T-helper 2 cell (primary cell): ENCODE results near the gene MALSU1.

Experiments
- DNase-seq, 5 experiments: peaks; one replicate each; pipeline versions ENCODE4 v3.0.0 to v3.0.0-alpha.2; 2012 to 2022

The MALSU1 gene

DNA sequence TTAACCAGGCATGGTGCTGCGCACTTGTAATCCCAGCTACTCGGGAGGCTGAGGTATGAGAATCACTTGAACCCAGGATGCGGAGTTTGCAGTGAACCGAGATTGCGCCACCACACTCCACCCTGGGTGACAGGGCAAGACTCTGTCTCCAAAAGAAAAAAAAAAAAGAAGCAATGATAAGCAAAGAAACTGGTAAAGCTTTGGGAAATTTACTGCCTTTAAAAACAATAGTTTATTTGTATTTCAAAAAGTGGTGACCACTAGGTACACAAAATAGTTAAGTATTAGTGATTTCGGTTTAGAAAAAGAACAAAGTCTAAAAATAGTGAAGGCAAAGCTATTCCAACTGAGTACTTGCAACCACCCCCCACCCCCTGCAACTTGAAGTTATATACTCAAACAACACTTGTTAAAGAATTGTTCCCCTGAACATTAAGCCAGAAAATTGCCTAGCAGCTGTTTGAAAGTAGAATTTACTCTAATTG is 37.7 kb downstream of the MALSU1 start:
- no peak for DNase-seq

DNA sequence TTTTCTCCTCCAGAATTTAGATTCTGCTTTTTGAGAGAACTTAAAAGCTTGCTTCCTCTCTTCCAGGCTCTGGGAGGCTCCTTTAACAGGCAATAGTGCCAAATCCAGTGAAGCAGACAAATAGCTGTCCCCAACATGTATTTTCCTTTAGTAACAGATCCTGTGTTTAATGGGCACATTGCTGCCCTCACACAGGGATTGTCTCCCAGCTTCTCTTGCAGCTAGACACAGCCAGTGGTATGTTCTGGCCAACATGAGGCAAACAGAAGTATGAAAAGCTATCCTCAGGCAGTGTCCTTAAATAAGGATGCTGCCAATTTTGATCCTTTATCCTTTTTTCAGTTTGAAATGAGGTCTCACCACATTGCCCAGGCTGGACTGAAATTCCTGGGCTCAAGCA is 38.2 kb downstream of the MALSU1 start:
- no peak for DNase-seq

DNA sequence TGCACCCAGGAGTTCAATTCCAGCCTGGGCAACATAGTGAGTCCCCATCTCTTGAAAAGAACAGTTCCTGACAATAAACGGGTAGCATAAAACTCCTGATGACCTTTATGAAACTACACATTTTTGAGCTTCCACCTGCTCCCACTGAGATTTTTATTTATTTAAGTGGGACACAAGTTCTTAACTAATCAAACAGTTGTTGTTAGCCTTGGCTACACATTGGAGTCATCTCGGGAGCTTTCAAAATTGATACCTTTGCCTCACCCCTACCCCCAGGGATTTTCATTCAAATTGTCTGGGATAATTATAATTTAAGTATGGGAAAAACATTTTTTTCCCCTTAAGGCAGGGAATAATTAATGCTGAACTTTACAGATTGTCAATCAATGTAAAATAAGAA is 39.3 kb downstream of the MALSU1 start:
- DNase-seq: no peak

DNA sequence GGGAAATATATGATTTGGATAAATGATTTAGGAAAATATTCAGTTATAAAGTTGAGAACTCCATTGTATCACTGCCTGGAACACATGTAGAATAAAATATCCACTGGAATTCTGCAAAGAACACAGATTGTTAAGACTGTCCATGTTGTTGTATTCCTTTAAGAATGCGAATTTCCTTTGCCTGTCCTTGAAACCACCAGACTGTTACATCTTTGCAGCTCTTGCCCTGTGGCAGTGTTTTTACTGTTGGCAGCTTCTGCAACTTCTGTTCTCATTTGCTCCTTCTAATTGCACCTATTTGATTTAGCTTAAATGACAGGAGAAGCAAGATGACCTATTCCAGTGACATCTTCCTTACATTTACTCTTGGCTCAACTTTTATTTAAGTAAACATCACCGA is 39.7 kb downstream of the MALSU1 start:
- DNase-seq: no peak

DNA sequence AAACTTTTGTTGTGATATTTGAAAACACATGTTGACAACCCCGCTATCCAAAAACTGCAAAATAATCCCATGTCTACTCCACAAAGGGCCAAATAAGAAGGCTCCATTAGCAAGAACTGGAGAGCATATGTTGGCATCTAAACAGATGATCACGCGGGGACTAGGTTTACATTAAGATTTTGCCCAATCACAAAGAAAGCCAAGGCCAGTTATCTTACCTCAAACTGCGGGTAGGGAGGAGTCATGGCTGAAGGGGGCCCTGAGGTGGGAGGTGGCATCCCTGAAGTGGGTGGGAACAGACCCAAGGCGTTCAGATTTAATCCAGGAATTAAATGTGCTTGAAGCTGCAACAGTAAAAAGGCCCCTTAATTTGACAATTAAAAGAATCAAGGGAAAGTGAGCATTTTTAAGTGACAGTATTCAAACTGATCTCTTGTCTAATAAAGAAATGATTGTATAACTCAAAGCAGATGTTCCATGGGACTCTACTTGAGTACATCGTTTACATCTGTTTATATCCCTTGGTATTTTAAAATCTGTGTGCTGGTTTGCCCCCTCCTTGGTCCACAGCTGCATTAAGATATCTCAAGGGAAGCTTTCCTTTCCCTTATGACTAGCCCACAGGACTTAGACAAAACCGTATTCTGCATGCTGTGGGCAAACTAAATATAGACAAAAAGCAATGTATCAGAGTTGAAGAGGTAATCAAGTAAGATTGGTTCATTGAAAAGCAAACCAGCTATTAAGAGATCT is 42.9 kb downstream of the MALSU1 start:
- no peak for DNase-seq

DNA sequence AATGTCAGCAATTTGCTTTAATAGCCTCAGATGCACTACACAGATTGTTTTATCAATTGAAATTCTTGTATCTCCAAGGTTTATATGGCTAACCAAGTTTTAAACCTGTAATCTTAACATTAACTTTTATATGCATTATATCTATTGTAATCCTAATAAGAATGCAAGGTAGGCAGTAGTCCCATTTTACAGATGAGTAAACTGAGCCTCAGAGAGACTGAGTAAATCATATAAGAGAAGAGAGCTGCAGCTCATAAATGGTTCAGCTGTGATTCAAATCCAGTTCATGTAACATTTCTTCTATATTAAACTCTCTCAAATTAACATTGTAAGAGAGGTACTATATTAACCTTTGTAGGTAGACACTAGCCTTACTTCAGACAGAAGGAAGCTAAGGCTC is 44.0 kb downstream of the MALSU1 start:
- DNase-seq: no peak

DNA sequence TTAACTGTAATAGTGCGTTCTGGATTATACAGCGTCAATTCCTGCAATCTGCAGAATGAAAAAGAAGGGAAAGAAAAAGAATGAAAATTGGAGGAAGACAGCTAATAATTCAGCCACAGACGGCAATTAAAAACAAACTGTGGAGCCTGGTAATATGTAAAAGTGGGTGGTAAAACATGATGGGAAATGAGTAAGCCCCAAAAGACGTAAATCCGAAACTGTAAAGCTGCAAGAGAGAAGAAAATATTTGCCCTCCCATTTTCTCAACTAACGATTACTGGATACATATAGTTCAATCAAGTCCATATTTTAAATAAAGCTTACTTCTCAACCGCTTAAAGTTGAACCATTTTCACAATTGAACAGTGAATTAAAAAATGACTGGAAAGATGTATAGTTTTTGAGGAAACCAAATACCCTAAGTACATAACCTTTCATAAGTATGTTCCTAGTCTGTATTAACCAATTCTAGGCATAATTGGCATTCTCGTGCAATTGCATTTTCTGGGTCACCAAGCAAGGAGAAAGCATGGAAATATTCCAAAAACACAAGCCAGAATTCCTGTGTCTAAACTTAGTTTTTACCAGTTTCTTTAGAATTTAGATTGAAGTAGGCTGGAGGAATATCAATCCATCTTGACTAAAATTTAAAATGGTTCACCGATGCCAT is 44.8 kb downstream of the MALSU1 start:
- peak in 1 of 5 experiments; percentile 16 for DNase-seq

DNA sequence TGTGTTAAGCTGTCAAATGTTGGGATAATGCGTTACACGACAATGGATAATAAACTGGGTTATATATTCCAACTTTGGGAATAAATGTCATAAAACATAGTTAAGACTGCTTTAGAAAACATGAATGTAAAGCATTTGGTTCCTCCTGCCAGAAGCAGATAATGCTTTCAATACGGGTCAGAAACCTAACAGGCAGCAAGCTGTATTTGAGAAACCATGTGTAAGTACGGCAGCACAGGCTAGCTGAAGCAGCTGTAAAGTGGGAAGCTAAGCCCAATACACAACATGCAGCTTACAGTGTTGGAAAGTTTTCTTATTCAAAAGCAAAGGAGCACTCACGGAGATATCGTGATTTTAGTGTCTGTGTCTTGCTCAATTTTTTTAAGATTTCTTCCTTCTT is 46.5 kb downstream of the MALSU1 start:
- no peak for DNase-seq

DNA sequence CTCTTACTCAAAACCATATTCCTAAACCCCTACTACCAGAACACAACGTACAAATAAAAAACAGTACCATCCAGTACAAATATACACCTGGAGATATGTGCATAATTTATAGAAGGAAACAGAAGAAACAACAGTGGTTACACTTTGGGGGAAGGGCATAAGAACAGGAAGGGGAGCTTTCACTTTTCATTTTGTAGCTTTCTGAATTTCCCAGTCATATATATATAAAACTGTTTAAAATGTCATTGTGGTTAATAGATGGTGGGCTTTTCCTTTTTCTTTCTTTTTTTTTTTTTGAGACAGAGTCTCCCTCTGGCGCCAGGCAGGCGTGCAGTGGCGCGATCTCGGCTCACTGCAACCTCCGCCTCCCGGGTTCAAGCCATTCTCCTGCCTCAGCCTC is 47.2 kb downstream of the MALSU1 start:
- DNase-seq: peak in 2 of 5 experiments; percentile 13 to 77

DNA sequence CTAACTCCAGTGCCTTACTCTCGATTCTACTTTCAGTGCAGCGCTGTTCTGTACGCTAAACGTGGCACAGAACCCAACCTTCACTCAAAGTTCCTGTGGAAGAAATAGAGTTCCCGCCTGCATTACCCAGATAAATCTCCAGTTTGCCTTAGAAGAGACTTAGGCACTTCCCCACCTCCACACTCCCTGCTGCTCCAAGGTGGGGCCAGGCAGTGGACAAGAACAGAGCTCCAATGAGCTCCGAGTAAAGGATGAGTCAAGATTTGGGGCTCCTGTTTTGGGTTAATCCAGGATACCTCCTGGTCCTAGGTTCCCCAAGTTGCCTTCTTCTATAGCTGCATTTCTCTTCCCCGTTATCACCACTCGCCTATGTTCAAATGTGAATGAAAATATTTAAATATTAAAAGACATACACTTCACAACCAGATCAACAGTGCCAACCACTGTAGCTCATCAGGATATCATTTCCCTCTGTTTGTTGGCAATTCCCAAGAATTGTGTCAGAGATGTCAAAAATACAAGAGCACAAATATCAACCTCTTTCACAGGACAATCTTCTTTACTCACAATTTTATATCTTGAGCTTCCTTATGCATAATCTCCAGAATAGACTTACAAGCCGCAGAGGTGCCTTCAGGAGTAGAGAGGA is 48.0 kb downstream of the MALSU1 start:
- no peak for DNase-seq

DNA sequence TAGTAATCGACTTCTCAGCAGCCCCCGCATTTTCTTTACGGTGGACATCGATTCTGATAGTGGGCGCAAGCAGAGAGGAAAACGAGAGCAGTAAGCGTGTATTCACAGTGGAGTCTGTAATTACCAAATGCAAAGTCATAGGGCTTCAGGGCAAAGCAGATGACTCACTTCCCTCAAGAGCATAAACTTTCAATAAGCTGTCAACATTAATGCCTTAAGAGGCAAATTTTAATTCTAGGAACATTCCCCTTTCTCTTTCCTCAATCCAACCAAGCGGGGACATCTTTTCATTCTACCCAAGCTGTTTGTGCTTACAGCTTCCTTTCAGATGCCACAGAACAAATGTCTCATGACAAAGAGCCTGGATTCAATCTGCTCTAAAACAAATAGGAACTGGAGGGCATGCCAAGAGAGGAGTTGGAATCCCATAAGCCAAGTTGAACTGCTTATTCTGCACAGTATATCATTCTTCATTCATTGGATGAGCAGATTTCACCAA is 48.6 kb downstream of the MALSU1 start:
- DNase-seq: peak in 1 of 5 experiments; percentile 29

DNA sequence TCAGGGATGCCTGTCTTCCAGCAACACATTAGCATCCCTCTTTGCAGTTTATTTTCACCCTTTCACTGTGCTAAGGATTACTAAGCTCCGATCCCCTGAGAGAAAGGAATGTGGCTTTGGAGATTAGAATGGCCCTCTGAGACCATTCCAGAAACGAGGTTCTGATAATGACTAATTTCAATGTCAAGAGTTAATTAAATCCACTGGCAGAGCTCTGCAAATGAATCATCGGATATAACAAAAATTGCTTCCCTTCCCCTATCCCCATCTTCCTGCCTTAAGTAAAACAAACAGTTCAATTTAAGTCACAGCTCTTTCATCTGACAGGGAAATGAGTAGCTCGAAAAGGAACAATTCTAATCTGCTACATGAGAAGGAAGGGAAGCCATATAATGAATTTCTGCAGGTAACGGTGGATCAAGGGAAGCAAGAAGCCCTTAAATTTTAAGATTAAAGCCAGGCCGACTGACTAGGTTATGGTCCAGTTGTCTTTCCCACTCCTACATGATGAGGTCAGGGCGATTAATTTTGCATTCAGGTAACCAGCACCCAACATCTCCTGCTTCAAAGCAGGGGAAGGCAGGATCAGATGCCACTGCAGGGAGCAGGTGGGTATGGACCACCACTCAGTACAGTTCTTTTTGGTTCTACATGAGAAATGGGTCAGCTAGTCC is 50.5 kb downstream of the MALSU1 start:
- DNase-seq: no peak

DNA sequence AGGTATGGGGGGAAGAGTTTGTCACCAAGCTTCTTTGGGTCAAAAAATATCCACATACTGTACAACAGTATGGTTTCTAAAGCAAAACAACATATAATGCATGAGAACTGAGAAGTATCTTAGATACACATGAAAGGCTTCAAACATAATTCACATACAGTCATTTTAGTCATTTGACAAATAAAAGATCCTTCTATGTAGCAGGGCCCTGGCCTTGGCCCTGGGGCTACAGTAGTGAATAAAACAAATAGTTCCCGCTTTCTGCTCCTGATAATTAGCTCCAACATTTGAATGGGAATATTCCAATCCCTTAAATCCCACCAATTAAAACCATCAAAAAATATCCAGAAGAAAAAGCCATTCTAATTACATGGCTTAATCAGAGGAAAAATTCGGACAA is 51.3 kb downstream of the MALSU1 start:
- no peak for DNase-seq

DNA sequence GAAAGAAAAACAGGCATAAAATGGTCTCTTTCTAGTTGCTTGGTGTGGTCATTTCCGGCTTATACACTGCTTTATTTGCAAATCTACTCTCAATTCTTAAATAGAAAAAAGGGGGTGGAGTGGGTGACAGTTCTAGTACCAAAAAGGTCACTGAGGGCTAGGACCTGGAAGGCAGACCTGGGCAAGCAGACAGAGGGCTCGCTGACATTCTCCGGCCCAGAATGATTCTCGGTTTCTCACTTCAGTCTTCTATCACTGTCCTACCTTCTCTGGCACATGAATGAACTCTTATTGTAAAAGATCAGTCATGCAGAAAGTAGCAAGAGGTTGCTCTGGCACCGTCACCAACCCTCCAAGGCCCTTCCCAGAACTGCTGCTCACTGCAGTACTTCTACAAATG is 54.0 kb downstream of the MALSU1 start:
- DNase-seq: peak in 1 of 5 experiments; percentile 32

DNA sequence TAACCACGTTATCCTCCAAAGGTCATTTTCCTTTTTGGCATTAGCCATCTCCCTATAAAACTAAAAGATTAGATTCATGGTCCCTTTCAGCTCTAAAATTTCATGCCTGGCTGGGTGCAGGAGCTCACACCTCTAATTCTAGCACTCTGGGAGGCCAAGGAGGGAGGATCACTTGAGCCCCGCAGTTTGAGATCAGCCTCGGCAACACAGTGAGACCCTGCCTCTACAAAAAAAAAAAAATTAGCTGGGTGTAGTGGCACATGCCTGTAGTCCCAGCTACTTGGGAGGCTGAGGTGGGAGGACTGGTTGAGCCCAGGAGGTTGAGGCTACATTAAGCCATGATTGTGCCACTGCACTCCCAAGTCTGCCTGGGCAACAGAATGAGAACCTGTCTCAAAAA is 57.0 kb downstream of the MALSU1 start:
- DNase-seq: no peak

DNA sequence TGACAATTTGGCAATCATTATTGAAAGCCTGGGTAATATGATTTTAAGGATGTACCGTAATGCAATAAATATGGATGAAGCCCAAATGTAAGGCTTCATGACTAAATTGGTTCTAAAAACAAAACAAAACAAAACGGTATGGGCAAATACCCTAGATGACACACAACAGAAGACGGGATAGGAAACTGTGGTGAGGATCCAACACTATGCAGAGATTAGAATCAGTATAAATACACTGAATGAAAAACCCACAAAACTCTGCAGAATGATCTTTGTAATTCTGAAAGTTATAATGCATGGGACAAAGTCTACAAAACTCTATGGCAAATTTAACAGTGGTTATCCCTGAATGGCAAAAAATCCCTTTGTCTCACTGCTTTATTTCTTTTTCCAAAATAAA is 57.6 kb downstream of the MALSU1 start:
- DNase-seq: peak in 1 of 5 experiments; percentile 97

DNA sequence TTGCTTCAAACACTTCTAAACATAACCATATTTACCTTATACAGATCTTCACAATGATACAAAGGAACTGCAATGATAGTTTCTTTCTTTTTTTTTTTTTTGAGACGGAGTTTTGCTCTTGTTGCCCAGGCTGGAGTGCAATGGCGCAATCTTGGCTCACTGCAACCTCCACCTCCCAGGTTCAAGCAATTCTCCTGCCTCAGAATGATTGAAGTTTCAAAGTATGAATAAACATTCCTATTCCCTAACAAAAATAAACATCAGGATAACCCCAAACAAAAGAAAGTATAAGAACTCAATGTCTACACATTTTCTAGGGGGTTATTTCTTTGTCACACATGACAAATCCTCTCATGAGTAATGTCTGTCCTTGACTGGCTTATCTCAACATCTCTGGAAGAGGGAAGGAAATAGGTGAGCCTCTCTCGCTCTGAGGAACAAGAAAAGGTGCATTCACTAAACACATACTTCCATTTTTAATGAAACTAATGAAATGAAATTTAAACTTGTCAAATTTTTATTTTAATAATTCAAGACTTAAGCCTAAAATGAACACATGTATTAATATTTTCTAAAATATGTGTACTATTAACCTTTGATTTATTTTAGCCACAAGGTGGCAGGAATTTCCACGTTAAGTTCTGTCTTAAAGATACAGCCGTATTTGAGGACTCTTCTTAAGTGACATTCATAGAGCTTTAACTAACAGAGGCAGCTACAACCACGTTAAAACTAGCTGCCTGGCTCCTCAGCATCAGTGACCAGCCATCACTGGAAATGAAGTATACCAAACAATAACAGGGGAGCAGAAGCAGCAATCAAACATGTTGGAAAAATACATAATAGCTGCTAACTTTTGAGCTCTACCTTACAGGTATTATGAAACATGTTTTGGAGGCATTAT is 58.3 kb downstream of the MALSU1 start:
- DNase-seq: peak in 1 of 5 experiments; percentile 80

DNA sequence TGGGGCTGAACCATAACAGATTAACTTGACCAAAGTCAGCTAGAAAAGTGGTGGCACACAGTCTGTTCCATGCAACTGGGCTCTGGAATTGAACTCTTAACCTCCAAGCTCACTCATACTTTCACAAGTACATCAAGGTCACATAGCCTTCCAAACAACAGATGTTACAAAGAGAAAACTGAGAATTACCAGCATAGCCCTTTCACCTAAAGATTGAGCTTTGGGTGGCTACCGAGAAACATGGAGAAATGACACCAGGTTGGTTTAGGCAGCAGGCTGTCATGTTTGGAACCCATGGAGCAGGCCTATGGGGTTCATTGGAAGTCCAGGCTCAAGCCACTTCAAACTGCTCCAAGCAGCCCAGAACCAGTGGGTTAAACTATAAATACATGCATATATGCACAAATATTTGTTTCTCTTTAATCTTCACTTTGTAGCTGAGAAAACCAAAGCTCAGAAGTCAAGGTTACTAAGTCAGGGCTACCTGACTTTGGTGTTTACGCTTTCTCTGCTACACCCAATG is 59.1 kb downstream of the MALSU1 start:
- DNase-seq: peak in 1 of 5 experiments; percentile 34
